Activated CD4-positive, alpha-beta T cell treated with anti-CD3 and anti-CD28 coated beads, Interleukin-2, amount 50 U/mL, for 48 hours (primary cell): ENCODE data around the gene FAM53B.

Source experiments
- DNase-seq, 2 experiments: peaks; one replicate each; pipeline ENCODE4 v3.0.0-alpha.2; 2020

Gene FAM53B

DNA sequence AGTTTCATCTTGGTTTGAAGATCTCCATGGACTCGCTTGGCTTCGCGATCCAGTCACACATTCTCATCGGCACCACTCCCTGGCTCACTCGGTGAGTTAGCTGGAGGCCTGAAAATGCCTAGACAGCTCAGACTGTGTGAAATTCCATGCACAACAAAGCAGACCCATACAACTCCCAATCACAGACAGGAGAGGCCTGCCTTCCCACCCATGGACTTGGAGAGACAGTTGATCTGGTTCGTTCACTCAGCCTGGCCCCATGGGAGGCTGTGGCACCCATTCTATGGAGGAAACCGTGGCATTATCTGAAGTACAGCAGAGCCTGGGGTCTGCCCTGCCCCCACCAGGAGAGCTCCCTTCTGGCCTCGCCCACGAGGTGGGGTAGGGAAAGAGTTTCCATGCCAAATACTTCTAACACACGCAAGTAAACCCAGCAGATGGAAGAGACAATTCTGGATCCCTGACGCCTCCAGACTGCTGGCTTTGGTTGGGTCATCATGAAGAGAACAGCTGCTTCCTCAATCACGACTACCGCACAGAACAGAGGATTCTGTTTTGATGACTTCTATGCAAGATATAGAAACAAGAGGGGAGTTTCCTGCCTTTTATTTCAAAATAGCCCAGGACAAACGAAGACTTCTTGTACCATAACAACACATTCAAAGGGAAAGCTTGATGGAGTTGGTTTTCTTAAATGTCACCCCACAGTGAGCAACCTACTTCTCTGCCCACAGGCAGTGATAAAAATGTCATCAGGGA is 15.9 kb downstream of the FAM53B start:
- DNase-seq, result no peak

DNA sequence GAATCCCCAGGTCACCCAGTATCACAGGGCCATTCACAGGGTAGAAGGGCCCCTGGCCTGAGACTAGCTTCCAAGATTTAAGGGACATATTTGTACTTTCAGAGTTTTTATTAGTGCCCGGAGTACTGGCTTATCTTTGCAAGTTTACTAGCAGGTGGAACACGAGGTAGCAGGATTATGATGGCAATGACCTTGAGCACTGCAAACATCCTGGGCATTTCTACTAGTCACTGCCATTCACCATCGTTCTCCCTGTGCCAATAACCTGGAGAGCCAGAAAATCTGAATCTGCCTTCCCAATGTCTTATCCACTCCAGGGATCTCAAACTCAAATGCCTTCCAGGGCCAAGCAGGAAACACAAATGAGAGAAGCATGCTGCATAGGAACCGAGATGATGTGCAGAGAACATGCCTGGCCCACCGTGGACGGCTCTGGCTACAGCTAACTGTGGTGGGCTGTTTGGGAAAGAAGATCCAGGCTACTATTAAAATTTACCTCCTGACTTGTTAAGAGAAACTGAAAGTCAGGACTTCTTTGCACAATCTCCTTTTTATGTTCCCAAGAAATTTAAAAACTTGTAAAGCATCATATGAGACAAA is 16.7 kb downstream of the FAM53B start:
- no peak for DNase-seq

DNA sequence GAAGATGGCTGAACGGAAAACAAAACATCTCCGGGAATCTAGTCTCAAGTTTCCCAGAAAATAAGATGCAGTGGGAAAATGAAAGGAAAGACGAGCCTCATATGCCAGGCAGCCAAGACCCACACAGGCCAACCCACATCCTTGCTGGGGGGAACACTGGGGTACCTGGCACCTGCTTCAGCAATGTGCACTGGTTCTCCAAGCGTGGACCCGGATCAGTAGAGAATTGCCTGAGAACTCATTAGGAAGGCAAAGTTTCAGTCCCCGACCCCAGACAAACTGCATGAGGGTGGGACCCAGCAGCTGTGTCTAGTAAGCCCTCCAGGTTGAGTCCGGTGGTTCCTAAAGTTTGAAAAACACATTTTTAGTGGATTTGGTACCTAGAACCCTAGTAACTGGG is 18.4 kb downstream of the FAM53B start:
- DNase-seq, result no peak

DNA sequence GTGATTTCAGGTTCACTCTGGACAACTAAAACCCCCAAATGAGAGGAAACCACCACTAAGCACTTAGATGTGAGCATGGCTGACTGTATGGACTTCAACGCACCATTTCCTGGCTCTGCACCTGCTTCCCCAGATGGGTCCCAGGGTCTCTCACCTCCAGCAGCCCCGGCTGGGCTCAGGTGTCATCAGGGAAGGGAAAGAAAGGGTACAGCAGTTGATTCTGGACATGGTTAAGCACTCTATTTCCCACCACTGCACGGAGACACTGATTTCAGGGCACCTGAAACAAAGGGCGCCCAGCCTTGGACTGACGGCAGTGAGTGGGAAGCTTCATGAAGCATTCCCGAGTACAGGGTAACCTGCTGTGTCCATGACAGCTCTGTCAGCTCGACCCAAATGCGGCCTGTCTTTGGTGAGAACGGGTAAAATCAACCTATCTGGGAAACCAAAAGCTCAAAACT is 19.0 kb downstream of the FAM53B start:
- DNase-seq, result no peak

DNA sequence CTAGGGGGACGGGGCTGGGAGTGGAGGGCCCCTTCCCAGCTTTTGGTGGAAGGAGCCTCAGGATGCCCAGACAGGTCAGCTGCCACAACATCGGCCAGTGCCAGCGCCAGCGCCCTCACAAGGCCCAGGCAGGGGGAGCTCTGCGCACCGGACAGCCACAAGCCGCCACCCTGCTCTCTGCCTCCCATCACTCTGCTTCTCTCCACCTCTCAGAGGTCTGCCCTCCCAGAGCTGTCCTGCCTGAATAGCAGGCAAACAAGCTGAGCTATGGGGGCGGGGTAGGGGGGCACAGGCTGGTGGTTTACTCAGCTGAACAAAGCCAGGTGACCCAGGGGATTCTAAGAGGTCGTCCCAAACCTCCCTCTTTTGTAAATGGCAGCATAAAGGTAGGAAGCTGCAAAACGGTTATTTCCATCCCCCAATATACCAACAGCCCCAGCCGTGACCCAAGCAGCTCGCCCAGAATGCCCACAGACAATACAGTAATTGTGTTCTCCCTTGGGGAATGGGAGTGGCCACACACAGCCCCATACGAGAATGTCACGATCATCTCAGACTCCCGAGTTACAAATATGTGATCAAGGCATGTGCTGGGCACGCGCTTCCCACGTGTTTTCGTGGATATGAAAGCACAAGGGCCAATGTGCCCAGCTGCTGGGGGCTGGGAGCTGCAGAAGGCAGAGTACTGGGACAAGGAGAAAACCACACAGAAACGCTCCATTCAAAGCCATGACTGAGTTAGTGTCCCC is 19.7 kb downstream of the FAM53B start:
- no peak for DNase-seq

DNA sequence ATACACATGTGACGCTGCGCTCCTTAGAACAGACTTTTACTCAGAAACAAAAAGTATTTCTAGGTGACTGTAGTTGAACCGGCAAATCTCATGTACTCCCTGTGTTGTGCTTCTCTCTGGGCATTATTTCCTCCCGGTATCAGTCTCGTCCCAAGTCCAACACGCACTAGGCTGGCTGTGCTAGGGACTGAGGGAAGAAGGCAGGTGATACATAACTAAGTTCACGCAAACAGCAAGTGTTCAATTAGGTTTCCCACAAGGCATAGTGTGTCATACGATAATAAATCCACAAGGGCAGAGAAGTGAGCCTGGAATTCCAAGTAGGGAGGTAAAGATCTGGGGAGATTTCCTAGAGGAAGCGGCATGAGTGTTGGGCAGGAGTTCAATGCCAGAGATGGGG is 20.4 kb downstream of the FAM53B start:
- no peak for DNase-seq

DNA sequence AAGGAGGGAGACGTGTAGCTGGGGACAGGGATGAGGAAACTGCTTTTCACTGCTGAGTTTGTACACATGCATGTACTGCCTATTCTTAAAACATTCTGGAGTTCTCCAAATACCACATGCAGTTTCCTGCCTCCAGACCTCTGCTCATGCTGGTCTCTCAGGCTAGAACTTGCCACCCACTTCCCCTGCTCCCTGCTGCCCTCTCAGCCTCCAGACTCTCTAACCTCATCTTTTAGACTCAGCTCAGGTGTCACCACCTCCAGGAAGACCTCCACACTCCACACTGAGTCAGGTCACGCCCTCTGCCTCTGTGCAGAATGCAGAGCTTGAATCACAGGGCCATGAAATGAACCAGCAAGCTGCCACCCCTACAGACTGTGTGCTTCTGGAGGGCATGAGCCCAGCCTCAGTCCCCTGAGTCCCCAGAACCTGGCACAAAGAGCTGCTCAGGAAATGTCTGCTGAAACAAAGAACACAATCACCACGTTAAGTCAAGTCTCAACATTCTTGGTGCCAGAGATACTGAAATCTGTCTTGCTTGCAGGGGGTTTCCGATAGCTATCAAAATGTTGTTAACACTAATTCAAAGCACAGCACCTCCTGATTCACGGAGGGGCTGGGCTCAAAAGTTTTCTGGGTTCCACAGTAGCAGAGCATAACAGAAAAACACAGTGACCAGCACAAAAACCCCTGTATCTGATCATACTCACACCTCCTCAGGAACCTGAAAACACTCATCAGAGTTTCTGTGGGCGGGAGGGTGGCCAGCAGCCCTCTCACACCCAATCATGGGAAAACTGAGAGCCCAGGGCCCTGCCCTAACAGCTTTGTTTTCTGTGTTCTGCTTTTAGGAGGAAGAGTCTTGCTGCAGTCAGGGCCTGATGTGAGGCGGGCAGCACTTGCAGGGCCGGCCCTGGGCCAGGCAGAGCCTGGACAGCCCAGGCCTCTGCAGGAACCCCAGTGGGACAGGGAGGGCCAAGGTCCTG is 21.1 kb downstream of the FAM53B start:
- DNase-seq, result peak; percentile 65 to 76

DNA sequence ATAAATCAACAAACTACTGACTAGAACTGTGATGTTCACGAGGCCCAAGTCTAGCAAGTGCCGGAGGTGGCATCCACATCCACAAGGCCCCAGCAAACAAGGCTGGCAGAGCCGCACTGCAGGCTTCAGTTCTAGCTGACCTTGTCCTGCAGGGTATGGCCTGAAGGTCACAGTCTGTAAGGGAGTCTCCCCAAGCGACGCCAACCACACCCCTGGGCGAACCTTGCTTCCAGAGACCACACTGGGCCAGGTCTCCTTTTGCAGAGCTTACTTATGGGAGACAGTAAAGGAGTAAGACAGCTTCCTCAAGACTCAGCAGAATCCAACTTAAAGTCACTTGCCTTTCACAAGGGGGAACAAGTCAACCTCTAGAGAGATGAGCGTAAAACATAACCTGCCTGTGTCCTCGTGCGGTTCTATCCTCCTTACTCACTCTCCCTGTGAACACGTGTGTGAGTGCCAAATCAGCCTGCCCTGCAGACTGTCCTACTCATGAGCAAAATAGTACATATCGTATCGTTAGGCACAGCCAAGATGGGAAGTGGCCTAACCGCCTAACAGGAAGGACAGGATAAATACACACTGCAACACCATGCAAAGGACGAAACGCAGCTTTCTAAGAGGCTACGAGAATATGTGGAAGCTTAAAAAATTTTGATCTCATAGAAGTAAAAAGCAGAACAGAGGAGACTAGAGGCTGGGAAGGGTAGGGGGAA is 22.7 kb downstream of the FAM53B start:
- DNase-seq, result no peak

DNA sequence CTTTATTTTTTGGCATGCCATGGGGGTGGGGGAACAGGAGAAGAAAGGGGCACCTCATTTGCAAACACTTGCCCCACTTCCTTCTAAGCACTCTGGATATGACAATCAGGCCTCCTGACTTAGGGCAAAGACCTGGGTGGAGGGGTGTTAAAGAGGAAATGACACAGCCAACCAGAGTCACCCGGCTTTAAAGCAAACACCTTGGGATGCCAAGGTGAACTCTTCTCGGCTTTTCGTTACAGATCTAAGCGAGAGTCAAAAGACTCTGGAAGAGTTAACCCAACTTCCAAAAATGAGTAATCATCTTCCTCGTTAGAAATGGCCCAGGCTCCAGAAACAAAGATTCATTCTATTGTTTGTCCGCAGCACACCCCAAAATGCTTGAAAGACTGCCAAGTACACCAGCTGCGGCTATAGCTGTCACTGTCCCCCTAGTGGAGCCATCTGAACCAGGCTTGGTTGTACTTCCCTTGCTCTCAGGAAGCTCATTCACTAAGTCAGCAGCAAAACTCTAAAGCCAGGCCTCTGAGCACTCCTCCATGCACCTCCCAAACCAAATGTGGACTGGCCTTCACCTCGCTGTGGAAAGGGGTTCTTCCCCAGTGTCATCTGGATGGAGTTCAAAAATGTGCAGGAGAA is 24.8 kb downstream of the FAM53B start:
- peak; percentile 67 to 74 for DNase-seq

DNA sequence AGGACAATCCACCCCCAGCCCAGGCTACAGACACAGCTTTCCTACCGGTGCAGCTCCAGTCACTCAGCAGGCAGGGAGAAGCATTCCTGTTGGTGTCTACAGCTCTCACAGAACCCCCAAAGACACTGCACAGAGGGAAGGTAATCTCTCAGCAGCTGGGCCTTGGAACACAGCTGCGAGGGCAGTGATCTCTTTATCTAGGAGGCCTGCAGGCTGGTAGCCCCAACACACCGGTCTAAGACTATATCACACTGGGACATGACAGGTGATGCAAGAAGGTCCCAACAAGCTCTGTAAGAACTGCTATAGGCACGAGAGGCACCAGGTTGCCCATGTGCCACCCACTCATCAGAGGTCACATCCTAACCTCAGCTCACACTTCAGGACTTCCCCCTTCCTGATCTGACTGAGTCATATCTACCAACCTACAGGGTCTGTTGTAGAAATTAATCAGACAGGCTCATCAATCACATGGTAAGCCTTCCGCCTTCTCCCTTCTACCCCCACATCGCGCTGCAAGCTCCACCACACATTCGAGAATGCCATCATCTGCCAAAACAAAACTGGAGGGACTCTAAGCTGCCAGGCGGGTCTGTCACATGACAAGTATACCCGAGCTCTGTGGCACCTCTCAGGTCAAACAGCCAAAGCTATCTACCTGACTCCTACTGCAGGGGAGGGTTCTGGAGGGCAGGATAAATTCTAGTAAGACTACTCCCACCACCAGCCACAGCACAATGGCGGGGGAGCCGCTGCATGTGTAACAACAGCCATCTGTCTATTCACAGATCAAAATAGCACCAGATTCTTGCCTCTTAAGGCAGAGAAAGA is 26.1 kb downstream of the FAM53B start:
- DNase-seq, result peak; percentile 70 to 80

DNA sequence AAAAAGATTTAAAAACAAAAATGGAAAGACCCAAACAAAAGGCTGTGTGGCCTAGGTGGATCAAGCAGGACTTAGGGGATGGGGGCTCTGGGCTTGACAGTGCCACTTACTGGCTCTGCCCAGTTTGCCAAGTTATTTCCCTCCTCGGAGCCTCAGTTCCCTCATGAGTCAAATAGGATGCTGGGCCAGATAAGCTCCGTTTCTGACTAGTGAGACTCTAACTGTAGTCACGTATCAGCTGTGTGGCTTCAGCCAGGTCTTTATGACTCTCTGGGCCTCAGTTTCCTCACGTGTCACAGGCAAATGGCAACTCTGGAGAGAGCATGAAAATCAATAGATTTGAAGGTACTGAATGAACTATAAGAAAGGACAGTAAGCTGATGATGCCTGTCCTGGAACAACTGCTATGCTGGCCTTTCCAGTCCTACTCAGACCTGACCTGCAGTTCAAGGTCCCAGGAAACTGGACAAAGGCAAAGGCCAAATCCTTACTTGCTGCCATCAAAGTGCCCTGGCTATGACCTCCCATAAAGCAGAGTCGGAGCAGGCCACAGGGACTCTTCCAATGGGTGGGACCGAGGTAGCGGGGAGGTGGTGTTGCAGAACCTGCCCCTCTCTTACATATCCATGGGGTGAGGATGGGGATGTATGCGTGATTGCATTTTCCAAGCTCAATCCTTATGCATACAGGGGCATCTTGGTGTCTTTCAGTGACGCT is 27.0 kb downstream of the FAM53B start:
- DNase-seq, result no peak

DNA sequence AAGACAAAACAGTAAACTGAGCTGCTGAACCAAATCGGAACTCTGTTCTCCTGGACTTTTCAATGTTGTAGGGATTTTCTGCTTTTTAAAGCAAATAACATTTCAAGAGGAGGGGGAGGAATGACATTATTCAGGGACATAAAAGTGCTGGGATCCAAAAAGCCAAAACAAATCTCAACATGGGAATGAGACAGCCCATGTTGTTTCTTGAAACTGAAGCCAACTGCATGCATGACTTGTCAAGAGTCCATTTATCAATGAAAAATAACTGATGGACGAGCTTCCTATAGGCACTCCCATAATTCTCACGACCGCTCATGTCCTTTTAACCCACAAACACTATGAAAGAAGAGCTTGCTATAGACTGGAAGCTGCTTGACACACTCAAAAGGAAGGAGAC is 27.8 kb downstream of the FAM53B start:
- no peak for DNase-seq

DNA sequence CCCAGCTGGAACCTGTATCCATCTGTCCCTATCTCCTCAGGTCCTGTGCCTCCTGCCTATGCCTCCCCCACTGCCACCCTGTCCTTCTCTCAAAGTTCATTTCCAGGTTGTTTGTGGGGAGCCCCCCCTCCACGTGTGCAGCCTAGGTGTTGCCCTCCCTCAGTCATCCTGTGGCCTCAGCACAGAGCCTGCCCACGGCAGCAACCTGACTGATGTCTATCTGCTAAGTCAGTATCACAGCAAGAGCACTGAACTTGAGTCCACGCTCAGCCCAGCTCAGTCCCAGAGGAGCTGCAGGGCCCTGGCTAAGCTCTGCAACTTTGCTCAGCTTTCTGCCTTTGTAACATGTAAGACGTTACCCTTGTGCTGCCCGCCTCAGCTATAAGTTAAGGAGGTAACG is 28.7 kb downstream of the FAM53B start:
- DNase-seq, result no peak

DNA sequence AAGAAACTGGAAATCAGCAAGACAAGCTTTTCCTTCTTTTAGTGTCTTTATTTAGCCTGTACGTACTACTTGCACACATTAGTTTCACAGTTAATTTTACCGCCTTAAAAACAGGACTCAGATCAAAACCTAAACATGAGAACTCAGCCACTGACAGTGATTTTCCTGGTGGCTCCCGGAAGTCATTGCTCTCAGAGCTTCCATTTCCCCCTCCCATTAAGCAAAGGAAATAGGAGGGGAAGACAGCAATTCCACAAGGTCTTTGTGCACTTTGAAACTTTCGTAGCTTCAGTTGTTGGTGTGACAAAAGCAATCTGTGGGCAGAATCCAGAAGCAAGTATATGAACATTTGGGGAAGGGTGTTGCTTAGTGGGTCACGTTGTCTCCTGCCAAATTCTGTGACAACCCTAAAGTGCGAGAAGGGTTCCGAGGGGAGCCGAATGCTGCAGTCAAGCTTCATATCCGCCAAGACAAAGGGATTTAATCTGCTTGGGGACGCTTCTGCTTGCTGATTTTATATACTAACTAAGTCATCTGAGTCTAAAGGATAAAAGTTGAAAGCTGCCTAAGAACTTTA is 30.4 kb downstream of the FAM53B start:
- DNase-seq, result no peak

DNA sequence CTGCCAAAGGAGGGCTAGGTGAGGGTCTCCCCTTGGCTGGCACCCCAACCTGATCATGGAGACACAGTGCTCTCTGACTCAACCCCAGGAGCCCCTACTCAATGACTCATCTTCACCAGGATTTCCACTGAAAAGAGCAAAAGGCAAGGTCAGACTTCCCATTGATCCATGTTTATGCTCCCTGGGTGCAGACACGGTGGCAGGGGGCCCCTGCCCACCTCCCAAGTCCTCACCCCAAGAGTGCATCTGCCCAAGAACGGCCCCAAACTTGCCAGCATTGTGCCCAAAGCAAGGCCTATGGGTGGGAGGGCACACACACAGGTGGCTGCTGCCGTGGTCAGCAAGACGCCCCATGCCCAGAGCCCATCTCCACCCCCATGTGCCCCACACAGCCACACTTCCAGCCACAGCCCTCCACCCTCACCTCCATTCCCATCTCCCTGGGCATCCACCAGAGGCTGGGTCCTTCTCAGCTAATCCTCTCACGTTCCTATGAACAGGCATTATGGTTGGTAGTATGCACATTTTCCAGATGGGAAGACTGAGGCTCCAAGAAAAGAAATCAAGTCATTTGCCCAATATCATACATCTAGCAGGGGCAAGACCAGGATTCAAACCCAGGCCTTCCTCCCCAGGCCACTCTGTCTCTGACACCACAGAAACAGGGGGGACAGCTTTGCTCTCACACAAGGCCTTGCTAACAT is 31.3 kb downstream of the FAM53B start:
- no peak for DNase-seq

DNA sequence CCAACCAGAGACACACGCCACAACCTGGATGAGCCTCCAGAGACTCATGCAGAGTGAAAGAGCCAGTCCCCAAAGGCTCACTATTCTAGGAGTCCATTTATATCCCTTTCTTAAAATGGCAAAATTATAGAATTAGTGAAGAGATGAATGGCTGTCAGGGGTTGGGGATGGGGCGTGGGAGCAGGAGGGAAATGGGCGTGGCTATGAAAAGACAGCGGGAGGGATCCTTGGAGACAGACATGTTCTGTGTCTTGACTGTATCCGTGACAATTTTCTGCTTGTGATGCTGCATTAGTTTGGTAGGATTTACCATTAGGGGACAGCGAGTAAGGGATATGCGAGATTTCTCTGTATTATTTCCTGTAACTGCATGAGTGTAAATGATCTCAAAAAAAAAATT is 33.0 kb downstream of the FAM53B start:
- DNase-seq, result no peak

DNA sequence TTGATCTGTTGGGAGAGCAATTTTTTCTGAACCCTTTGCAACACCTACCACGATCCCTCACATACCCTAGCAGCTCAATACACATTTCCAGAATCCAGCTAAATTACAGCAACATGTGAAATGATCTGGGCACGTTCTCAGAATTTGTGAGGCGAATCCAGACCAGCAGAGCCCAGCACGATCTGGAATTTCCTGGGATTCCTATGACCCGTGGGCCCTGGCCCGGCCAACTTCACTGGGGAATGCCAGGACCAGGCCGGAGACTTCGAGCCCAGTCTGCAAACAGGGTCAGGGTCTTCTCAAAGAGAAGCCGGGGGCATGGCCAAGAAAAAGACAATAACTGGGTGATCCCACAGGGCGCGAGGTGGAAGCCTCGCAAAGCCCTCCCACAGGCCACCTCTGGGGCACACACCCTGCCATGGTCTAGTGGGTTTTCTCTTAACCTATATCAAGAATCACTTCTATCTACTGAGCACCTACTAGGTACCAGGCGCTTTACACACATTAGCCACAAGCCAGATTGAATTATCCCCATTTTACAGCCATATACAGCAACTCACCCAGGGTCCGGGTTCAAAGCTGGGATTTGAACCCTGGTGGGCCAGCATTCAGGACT is 33.8 kb downstream of the FAM53B start:
- DNase-seq, result no peak

DNA sequence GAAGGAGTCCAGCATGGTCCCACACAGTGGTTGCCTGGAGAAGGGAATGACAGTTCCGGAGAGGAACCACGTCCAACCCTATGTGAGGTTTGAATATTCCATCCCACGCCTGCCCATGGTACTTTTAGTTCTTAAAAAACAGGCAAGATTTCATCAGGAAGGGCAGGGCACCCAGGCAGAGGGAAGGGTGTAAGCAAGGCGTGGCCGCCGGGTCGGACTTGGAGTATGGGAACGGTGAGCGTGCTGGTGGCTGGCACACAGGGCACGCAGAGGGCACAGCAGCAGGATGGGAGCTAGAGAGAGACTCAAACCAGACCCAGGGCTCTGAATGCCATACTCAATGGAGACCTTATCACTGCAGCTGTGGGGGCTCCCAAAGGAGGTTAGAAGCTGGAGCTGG is 34.3 kb downstream of the FAM53B start:
- no peak for DNase-seq
